G401 (cell line): ENCODE results near the gene ADM5. TPM values are rescaled to one million over a fixed set of nuclear protein-coding genes. Genes with fewer than 3 reads are reported as not detected.
"Not testable (repeated sequence)": the region's sequence is repeated elsewhere in the genome, so short reads cannot be mapped to it uniquely, and the experiment has no call there.

Experiments used
- DNase-seq: peaks from one replicate; pipeline ENCODE4 v3.0.0-alpha.2; 2015; ENCODE audit warnings: low spot score
- in situ Hi-C: cut with HindIII; loops from 2 replicates; pipeline ENCODE4 v1.10.0; 2016; ENCODE audit warnings: low sequenced_read_pairs, mixed read lengths
- total RNA-seq: library from RNA; depleted of rRNA; stranded (reverse); fragments of >200 nt; shearing (Covaris generic); gene quantifications from 2 replicates; pipeline ENCODE4 v1.2.3, GENCODE V29; 2014

ADM5 gene
- total RNA-seq, 1 experiment from 2014 or later: 1.7 TPM

DNA sequence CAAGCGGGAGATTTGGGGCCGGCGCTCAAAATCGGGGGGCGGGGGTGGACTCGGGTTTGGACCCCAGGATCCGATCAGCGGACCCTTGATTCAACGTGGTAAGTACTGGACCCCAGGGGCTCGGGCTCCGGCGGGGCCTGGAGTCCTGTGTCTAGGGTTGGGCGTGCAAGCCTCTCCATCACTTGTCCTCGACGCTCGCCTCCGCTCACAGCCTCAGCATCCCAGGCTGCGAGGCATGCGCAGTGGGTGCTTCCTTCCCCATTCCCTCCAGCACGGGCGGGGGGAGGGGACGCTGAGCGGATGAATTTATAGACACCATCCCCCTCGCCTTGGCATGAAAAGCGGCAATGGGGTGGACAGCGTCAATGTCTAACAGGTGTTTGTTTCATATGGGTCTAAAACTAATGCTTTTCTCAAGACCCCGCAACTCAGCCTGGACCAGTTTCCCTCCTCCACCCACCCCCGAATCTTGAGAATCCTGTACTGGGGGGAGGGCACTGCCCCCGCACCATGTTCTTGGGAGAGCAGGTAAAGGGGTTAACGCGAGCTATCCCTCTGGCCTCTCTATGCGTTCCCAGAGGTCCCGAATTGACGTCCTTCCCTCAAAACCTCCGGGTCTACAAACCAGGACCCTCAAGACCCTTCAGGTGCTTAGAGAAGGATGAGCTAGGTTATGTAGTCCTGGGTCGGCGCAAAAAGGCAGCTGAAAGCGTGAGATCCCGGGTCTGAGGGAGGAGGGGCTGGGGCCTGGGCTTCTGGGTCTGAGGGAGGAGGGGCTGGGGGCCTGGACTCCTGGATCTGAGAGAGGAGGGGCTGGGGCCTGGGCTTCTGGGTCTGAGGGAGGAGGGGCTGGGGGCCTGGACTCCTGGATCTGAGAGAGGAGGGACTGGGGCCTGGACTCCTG lies 2.1 kb downstream of the ADM5 start:
- peak; percentile 86 for DNase-seq
- in situ Hi-C loops: no loop called here

DNA sequence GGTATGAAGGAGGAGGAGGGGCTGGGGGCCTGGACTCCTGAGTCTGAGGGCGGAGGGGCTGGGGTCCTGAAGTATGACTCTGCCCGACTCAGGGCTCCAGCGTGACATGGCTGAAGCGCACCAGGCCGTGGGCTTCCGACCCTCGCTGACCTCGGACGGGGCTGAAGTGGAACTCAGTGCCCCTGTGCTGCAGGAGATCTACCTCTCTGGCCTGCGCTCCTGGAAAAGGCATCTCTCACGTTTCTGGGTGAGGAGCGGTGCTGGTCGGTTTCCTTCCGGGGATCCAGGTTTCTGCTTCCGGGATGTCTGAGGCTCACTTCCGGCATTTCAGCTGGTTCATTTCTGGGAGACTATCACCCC lies 2.7 kb downstream of the ADM5 start:
- peak; percentile 80 for DNase-seq
- in situ Hi-C loops: no loop called here

DNA sequence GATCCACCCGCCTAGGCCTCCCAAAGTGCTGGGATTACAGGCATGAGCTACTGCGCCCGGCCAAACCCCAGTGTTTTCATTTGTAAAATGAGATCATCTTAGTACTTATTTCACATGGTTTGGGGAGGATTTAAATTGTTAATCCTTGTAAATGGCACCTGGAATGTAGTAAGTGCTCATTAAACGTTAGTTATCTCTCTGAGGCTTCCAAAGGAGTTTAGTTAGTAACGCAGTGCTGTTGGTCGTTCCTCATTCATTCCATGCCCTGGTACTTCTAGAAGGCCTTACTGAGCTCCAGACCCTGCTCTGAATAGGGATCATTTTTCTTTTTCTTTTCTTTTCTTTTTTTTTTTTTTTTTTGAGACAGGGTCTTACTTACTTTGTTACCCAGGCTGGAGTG lies 6.7 kb downstream of the ADM5 start:
- in situ Hi-C loops: no loop called here
- DNase-seq: no peak

GRCh38 chr19:49696865-49697264 lies 7.5 kb downstream of the ADM5 start:
- in situ Hi-C loops: no loop called here
- DNase-seq: no peak

DNA sequence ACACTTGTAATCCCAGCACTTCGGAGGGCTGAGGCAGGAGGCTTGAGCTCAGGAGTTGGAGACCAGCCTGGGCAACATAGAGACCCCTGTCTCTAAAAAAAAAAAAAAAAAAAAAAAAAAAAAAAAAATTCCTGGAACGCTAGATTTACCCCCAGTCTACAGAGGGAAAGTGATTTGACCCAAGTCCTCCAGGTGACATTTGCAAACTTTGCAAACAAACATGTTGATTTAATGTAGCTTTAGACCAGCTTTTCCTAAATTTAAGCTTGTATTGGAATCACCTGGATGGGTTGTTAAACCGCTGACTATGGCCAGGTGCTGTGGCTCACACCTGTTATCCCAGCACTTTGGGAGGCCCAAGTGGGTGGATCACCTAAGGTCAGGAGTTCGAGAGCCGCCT lies 10.0 kb downstream of the ADM5 start:
- no peak for DNase-seq
- in situ Hi-C loops: no loop called here

GRCh38 chr19:49700563-49700962 lies 11.2 kb downstream of the ADM5 start:
- no peak for DNase-seq
- in situ Hi-C loops: no loop called here

DNA sequence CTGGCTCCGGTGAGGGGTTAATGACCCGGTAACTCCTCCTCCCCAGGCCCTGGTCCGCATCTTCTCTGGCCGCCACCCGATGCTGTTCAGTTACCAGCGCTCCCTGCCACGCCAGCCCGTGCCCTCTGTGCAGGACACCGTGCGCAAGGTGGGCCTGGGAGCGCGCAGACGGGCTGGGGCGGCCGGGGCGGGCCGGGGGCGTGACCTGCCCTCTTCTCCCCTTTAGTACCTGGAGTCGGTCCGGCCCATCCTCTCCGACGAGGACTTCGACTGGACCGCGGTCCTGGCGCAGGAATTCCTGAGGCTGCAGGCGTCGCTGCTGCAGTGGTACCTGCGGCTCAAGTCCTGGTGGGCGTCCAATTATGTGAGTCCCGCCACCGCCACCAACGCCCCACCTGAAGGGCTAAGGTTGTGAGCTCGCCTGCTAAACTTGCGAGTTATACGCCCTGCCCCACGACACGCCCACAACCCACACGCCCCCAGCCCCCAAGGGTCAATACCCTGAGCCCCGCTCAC lies 11.9 kb downstream of the ADM5 start:
- in situ Hi-C loops: no loop called here
- no peak for DNase-seq

GRCh38 chr19:49704888-49705642 lies 15.7 kb downstream of the ADM5 start:
- no peak for DNase-seq
- in situ Hi-C loops: no loop called here

DNA sequence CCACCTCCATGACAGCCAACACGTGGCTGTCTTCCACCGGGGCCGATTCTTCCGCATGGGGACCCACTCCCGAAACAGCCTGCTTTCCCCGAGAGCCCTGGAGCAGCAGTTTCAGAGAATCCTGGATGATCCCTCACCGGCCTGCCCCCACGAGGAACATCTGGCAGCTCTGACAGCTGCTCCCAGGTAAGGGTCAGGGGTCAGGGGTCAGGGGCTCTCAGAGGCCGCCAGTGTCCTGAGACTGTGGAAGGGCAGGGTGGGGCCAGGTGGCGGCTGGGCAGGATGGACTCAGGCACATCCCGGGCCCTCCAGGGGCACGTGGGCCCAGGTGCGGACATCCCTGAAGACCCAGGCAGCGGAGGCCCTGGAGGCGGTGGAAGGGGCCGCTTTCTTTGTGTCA lies 16.5 kb downstream of the ADM5 start:
- in situ Hi-C loops: no loop called here
- DNase-seq: no peak

DNA sequence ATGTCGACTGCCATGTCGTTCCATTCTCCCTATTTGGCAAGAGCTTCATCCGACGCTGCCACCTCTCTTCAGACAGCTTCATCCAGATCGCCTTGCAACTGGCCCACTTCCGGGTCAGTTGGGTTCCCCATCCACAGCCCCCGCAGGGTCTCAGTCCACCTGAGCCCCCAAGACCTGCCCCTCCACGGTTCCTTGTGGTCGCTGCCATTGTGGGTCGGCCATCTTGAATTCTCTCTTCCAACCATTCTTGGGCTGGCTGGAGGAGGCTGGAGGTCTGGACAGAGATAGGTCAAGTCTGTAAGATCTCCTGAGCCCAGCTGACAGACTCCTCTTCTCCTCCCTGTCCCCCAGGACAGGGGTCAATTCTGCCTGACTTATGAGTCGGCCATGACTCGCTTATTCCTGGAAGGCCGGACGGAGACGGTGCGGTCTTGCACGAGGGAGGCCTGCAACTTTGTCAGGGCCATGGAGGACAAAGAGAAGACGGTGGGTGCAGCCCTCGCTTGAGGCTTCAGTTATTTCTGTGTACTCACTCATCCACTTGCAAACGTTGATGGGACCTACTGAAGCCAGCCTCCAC lies 21.1 kb downstream of the ADM5 start:
- in situ Hi-C loops: no loop called here
- no peak for DNase-seq

DNA sequence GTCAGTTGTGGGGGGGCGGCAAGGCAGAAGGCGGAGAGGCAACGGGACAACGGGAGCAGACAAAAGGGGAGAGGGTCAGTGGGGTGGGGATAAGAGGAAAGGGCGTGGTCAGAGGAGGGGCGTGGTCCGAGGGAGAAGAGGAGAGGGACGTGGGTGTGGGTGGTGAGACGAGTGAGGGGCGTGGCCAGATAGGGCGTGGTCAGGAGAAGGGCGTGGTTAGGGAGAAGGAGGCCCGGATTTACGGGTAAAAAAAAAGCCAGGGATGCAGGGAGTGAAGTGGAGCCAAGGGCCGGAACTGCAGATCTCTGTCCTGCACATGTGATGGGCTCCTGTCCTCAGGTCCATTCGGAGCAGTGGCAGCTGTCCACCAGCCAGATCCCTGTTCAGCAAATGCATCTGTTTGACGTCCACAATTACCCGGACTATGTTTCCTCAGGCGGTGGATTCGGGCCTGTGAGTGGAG lies 23.0 kb downstream of the ADM5 start:
- in situ Hi-C loops: no loop called here
- DNase-seq: peak; percentile 18

DNA sequence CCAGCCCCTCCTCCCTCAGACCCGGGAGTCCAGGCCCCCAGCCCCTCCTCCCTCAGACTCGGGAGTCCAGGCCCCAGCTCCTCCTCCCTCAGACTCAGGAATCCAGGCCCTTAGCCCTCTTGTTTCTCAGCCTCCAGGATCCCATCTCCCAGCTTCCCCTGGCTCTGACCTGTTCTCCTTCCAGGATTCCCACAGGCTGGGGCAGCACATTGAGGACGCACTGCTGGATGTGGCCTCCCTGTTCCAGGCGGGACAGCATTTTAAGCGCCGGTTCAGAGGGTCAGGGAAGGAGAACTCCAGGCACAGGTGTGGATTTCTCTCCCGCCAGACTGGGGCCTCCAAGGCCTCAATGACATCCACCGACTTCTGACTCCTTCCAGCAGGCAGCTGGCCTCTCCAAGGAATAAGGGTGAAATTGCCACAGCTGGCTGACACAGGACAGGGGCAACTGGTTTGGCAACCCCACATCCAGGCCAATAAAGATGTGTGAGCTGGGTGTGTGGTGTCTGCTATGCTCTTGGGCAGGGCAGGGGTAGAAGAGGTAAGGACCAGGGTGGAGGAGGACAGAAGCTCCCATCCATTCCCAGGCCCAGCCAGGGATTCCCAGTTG lies 23.9 kb downstream of the ADM5 start:
- DNase-seq: no peak
- in situ Hi-C loops: no loop called here

DNA sequence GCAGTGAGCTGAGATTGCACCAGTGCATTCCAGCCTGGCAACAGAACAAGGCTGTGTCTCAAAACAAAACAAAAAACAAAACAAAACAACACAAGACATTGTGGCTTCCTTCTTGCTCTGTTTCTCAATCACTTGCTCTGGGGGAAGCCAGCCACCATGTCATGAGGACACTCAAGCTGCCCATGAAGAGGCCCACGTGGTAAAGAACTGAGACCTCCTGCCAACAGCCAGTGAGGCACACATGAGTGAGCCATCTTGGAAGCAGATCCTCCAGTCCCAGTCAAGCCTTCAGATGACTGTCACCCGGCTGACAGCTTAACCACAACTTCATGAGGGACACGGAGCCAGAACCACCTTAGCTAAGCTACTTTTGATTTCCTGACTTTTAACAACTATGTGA lies 26.8 kb downstream of the ADM5 start:
- DNase-seq: no peak
- in situ Hi-C loops: no loop called here

DNA sequence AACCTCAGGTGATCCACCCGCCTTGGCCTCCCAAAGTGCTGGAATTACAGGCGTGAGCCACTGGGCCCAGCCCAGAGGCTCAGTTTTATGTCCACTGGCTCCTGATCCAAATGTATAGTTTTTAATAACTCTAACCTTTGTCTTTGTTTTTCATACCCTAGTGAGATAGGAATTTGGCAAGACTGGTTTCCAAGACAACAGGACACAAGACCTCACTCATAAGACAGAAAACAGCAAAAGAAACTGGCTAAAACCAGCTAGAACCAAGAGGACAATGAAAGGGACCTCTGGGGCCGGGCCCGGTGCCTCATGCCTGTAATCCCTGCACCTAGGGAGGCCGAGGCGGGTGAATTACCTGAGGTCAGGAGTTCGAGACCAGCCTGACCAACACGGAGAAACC lies 29.1 kb downstream of the ADM5 start:
- no peak for DNase-seq
- in situ Hi-C loops: no loop called here

- DNase-seq: no peak
- in situ Hi-C loops: no loop called here
Observed at GRCh38 chr19:49718991-49719390, 29.6 kb downstream of the ADM5 start.

- in situ Hi-C loops, DNase-seq: not testable (repeated sequence)
Observed at GRCh38 chr19:49719420-49719819, 30.0 kb downstream of the ADM5 start.

DNA sequence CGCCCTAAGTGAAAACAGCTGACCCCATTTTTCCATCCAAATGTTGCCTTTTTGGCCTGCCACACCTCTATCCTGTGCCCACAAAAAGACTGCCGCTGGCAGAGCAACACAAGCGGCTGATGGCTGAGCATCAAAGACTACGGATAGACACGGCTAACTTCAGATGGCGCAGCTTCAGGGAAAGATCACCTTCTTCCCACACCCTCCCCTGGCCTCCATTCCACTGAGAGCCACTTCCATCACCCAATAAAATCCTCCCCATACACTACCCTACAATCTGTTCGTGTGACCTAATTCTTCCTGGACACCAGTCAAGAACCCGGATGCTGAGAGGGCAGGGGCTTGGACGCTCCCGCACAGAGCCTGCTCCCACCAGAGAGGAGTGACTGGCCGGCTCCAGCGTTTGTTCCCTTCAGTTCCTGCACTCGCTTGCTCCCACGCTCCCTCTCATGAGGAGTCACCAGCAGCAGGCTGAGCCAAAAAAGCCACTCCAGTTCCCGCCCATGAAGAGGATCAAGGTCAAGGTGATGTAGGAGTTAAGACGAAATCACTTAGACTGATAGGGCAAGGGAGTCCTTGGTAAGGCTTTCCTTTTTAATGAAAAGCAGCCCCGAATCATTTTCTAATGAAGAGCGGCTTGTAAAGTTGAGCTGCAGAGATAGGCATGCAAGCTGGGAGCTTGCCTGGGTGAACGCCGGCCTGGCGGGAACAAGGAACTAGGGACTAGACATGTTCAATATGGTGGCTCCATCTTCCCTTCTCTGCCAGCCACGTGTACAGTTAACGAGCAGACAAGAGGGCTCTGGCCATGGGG lies 38.0 kb downstream of the ADM5 start:
- DNase-seq: peak; percentile 88
- in situ Hi-C loops: no loop called here

DNA sequence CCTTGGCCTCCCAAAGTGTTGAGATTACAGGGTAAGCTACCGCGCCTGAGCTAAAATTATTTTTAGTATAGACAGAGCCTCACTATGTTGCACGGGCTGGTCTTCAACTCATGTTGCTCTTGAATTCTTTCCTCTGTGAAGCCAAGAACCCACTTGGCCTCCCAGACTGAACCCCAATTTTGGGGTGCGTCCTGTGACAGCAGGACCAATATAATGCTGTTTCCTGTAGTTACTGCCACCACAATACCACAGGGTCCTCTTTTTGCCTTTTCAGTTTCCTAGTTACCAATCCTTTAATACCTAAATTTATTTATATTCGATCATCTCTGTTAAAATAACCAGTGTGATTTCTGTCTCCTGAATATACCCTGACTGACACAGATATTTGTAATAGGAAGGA lies 40.8 kb downstream of the ADM5 start:
- in situ Hi-C loops: no loop called here
- DNase-seq: no peak

DNA sequence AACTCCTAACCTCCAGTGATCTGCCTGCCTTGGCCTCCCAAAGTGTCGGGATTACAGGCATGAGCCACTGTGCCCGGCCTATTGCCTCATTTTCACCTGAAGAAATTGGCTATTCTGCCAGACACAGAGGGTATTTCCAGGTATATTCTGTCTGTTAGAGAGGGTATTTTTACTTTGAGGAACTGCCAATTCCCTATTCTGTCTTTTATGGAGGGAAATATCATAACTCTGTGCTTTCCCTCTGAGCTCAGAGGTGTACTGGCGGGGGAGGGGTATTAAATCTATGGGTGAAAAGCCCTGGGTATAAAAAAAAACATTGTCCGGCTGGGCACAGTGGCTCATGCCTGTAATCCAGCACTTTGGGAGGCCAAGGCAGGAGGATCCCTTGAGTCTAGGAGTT lies 48.9 kb downstream of the ADM5 start:
- no peak for DNase-seq
- in situ Hi-C loops: no loop called here
